GM19240 (cell line): ENCODE measurements around the gene PCK2.

Experiments
- DNase-seq: peaks from one replicate; pipeline ENCODE4 v3.0.0; 2011; ENCODE audit warnings: low spot score; ENCODE audit not compliant: insufficient read length

Gene PCK2

GRCh38 chr14:24060984-24061913 lies 32.9 kb upstream of the PCK2 start:
- no peak for DNase-seq

GRCh38 chr14:24062216-24062980 lies 31.7 kb upstream of the PCK2 start:
- no peak for DNase-seq

GRCh38 chr14:24063263-24063836 lies 30.8 kb upstream of the PCK2 start:
- no peak for DNase-seq

- no peak for DNase-seq
Observed at GRCh38 chr14:24064091-24064795, 29.9 kb upstream of the PCK2 start.

GRCh38 chr14:24064856-24065255 lies 29.3 kb upstream of the PCK2 start:
- no peak for DNase-seq

GRCh38 chr14:24065408-24065807 lies 28.7 kb upstream of the PCK2 start:
- no peak for DNase-seq

GRCh38 chr14:24066496-24067132 lies 27.5 kb upstream of the PCK2 start:
- no peak for DNase-seq

- no peak for DNase-seq
Observed at GRCh38 chr14:24067133-24068082, 26.7 kb upstream of the PCK2 start.

- DNase-seq: no peak
Observed at GRCh38 chr14:24068711-24069410, 25.2 kb upstream of the PCK2 start.

- no peak for DNase-seq
Observed at GRCh38 chr14:24069411-24069735, 24.7 kb upstream of the PCK2 start.

GRCh38 chr14:24070285-24071143 lies 23.6 kb upstream of the PCK2 start:
- DNase-seq: no peak

- no peak for DNase-seq
Observed at GRCh38 chr14:24071144-24071697, 22.9 kb upstream of the PCK2 start, which contains the start of gene CPNE6. Gene CPNE6, plus strand, starts transcription at chr14:24071562. Its CDS starts 1,375 bp downstream, at chr14:24072937.

GRCh38 chr14:24071836-24072430 lies 22.2 kb upstream of the PCK2 start:
- no peak for DNase-seq

GRCh38 chr14:24072436-24072835 lies 21.7 kb upstream of the PCK2 start:
- DNase-seq: no peak

GRCh38 chr14:24072881-24073877 lies 20.9 kb upstream of the PCK2 start:
- no peak for DNase-seq
